SK-N-SH (cell line): ENCODE data around the gene FAM83E. TPM values are rescaled to one million over a fixed set of nuclear protein-coding genes. Genes with fewer than 3 reads are reported as not detected.

Source experiments
- CTCF ChIA-PET: fragments of 300-600, 350-600 bp; formaldehyde crosslinking; extraction: SDS; loops from one replicate; lab custom pipeline; 2021; lab: Yijun Ruan, JAX
- POLR2A ChIA-PET: fragments of 350-600 bp; sonication (Branson Sonifier 250); formaldehyde crosslinking; extraction: SDS; loops from one replicate; lab custom pipeline; 2020; ENCODE audit warnings: antibody characterized with exemption, inconsistent platforms; lab: Yijun Ruan, JAX
- DNase-seq: peaks from one replicate; pipeline ENCODE4 v3.0.0; 2012
- H2AFZ ChIP-seq: fragments of 200-600 bp; sonication (generic); 2 replicates; pipeline ENCODE4 v1.8.1; 2016; ENCODE audit warnings: antibody characterized with exemption, mild to moderate bottlenecking, low read depth
- H3F3A ChIP-seq: fragments of 200-600 bp; sonication (generic); replicated peaks from 2 replicates; pipeline ENCODE3; 2016; ENCODE audit warnings: antibody characterized with exemption, mild to moderate bottlenecking; ENCODE audit not compliant: insufficient read depth
- H3K27ac ChIP-seq, 2 experiments: fragments of 200-500 bp in 1 of 2; fragments of 200-600 bp in 1 of 2; sonication (Bioruptor generic) in 1 of 2; sonication (generic), shearing (Covaris generic) in 1 of 2; 2 replicates each; pipeline versions ENCODE4 v1.5.1 to v1.6.1; 2014 to 2016; ENCODE audit warnings: low read depth in 2 of 2, inconsistent platforms in 1 of 2, low read length in 1 of 2, mild to moderate bottlenecking in 1 of 2, mixed read lengths in 1 of 2
- H3K27me3 ChIP-seq: fragments of 200-600 bp; sonication (generic), shearing (Covaris generic); 2 replicates; pipeline ENCODE4 v1.6.1; 2016; ENCODE audit warnings: mixed run types; ENCODE audit not compliant: insufficient read depth
- H3K36me3 ChIP-seq, 2 experiments: fragments of 200-500 bp in 1 of 2; fragments of 200-600 bp in 1 of 2; sonication (Bioruptor generic) in 1 of 2; sonication (generic) in 1 of 2; replicated peaks in 1 of 2; 2 replicates each; pipeline versions ENCODE3 to v1.5.1; 2014 to 2016; ENCODE audit warnings: low read length in 1 of 2, mild to moderate bottlenecking in 1 of 2; ENCODE audit not compliant: insufficient read depth in 2 of 2, control insufficient read depth in 1 of 2
- H3K4me1 ChIP-seq, 2 experiments: fragments of 200-500 bp in 1 of 2; fragments of 200-600 bp in 1 of 2; sonication (Bioruptor generic) in 1 of 2; sonication (generic), shearing (Covaris generic) in 1 of 2; 2 replicates each; pipeline versions ENCODE4 v1.5.1 to v1.6.1; 2014 to 2016; ENCODE audit warnings: low read depth in 1 of 2, low read length in 1 of 2, mixed run types in 1 of 2; ENCODE audit not compliant: insufficient read depth in 2 of 2, control insufficient read depth in 1 of 2
- H3K4me2 ChIP-seq: fragments of 200-600 bp; sonication (generic), shearing (Covaris generic); 2 replicates; pipeline ENCODE4 v1.6.1; 2017; ENCODE audit warnings: mixed run types
- H3K4me3 ChIP-seq, 2 experiments: fragments of 200-500 bp in 1 of 2; fragments of 200-600 bp in 1 of 2; sonication (Bioruptor generic) in 1 of 2; sonication (generic), shearing (Covaris generic) in 1 of 2; 2 replicates each; pipeline versions ENCODE4 v1.5.1 to v1.8.1; 2014 to 2016; ENCODE audit warnings: low read depth in 2 of 2, inconsistent platforms in 1 of 2, low read length in 1 of 2, mild to moderate bottlenecking in 1 of 2, mixed read lengths in 1 of 2, moderate library complexity in 1 of 2
- H3K79me2 ChIP-seq: fragments of 200-600 bp; sonication (generic); 2 replicates; pipeline ENCODE4 v1.8.1; 2017; ENCODE audit warnings: mild to moderate bottlenecking; ENCODE audit not compliant: insufficient read depth
- H3K9ac ChIP-seq: fragments of 200-600 bp; sonication (generic); 2 replicates; pipeline ENCODE4 v1.6.1; 2017; ENCODE audit warnings: mixed run types
- H3K9me2 ChIP-seq: fragments of 200-600 bp; sonication (generic); 2 replicates; pipeline ENCODE4 v1.6.1; 2017; ENCODE audit warnings: mixed run types
- H3K9me3 ChIP-seq: fragments of 200-600 bp; sonication (generic); 2 replicates; pipeline ENCODE4 v1.6.1; 2017; ENCODE audit warnings: mixed run types, mild to moderate bottlenecking, moderate library complexity
- H4K20me1 ChIP-seq: fragments of 200-600 bp; sonication (generic); 2 replicates; pipeline ENCODE4 v1.6.1; 2017; ENCODE audit warnings: mild to moderate bottlenecking, mixed run types; ENCODE audit not compliant: insufficient read depth
- CTCF ChIP-seq: fragments of 200-600 bp; sonication (generic); IDR thresholded peaks from 2 replicates; pipeline ENCODE4 v1.6.1; 2017; ENCODE audit warnings: antibody characterized with exemption, mild to moderate bottlenecking, moderate library complexity
- FOSL2 ChIP-seq: IDR thresholded peaks from 2 replicates; pipeline ENCODE4 v1.4.0; 2012; ENCODE audit warnings: low read depth, mild to moderate bottlenecking, moderate library complexity, borderline replicate concordance
- FOXJ3 ChIP-seq: sonication (generic); formaldehyde crosslinking; IDR thresholded peaks from 2 replicates; pipeline ENCODE4 v1.5.1; 2020; ENCODE audit warnings: mild to moderate bottlenecking, missing genetic modification reagents
- JUND ChIP-seq: IDR thresholded peaks from 2 replicates; pipeline ENCODE4 v1.4.0; 2012
- MAX ChIP-seq: IDR thresholded peaks from 2 replicates; pipeline ENCODE4 v1.4.0; 2012; ENCODE audit warnings: low read depth
- MEF2A ChIP-seq: IDR thresholded peaks from 2 replicates; pipeline ENCODE4 v1.4.0; 2012; ENCODE audit warnings: low read depth, borderline replicate concordance
- NRF1 ChIP-seq: IDR thresholded peaks from 2 replicates; pipeline ENCODE4 v1.6.1; 2012; ENCODE audit warnings: low read depth, mild to moderate bottlenecking, low read length
- PBX3 ChIP-seq: IDR thresholded peaks from 2 replicates; pipeline ENCODE4; 2012
- RAD21 ChIP-seq: IDR thresholded peaks from 2 replicates; pipeline ENCODE4 v1.6.1; 2012; ENCODE audit warnings: mild to moderate bottlenecking, low read length
- SIN3A ChIP-seq: IDR thresholded peaks from 2 replicates; pipeline ENCODE4 v1.6.1; 2012; ENCODE audit warnings: low read depth, mild to moderate bottlenecking, low read length, moderate library complexity, borderline replicate concordance
- SMC3 ChIP-seq: IDR thresholded peaks from 2 replicates; pipeline ENCODE4 v1.6.1; 2012; ENCODE audit warnings: low read depth, low read length, improper control_type of control experiment
- TCF12 ChIP-seq: IDR thresholded peaks from 2 replicates; pipeline ENCODE4 v1.4.0; 2012
- TEAD4 ChIP-seq: IDR thresholded peaks from 2 replicates; pipeline ENCODE4 v1.4.0; 2012; ENCODE audit warnings: mild to moderate bottlenecking, borderline replicate concordance; ENCODE audit not compliant: insufficient read depth
- YY1 ChIP-seq: IDR thresholded peaks from 2 replicates; pipeline ENCODE4 v1.4.0; 2012; ENCODE audit warnings: low read depth, mild to moderate bottlenecking
- ZBTB33 ChIP-seq: IDR thresholded peaks from 2 replicates; pipeline ENCODE4 v1.4.0; 2012; ENCODE audit warnings: low read depth, borderline replicate concordance
- WGBS: methylation state at CpG from one replicate; pipeline ENCODE4 v1.1.6; 2017; ENCODE audit warnings: low lambda C conversion rate; 5-methylcytosine and 5-hydroxymethylcytosine counted together
- polyA plus RNA-seq, 3 experiments: library from polyadenylated mRNA; depleted of rRNA; stranded (reverse); fragments of >200 nt; gene quantifications; 2 replicates each; pipeline ENCODE4 v1.2.3, GENCODE V29; 2012

FAM83E gene
- polyA plus RNA-seq, 1 of the 3 experiments (the other 2 are of a cell fraction) = 0.44 TPM

GRCh38 chr19:48619692-48620585 is 5.1 kb upstream of the FAM83E start:
- Histone ChIP-seq H3K36me3 (peaks cover 28 to 32% of the 10 kb centered on the region in 2 experiments), H3K9ac (peak overlapping the region; percentile 79), H3K27ac (peak overlapping the region; percentile 74 to 87), H3F3A (peaks cover 52% of the 10 kb centered on the region), H4K20me1 (peaks cover 37% of the 10 kb centered on the region), H3K79me2 (peaks cover 38% of the 10 kb centered on the region), H2AFZ (peak overlapping the region; percentile 36), H3K4me1 (peaks cover 15 to 37% of the 10 kb centered on the region in 2 experiments; a peak in 3 of 4 replicates), H3K4me3 (peak overlapping the region; percentile 67 to 93), H3K9me2 (no peaks in the 10 kb centered on the region), H3K9me3 (no peaks in the 10 kb centered on the region), H3K27me3 (no peaks in the 10 kb centered on the region), H3K4me2 (peak overlapping the region; percentile 74)
- ChIA-PET CTCF (interaction anchor here (0.8 to 1.7 kb wide), 4 partner anchors 14 to 130 kb away, joined by 3 to 6 read pairs (median 4); partner anchors contain the start of gene CA11), POLR2A (interaction anchor here (0.6 to 1.4 kb wide), 9 partner anchors 10 to 179 kb away, joined by 3 to 17 read pairs (median 3); partner anchors contain the start of gene CA11)
- TF ChIP-seq ZBTB33 (no peak), NRF1 (no peak), FOXJ3 (CRISPR knock-in tag) (no peak), MAX (no peak), TEAD4 (no peak), PBX3 (no peak), FOSL2 (no peak), YY1 (no peak), JUND (no peak), MEF2A (no peak), SMC3 (no peak), SIN3A (no peak), RAD21 (no peak), TCF12 (no peak), CTCF (no peak)
- no peak for DNase-seq
- WGBS = 33% methylated on average over 6 of the region's 6 CpGs
